Activated T-cell treated with anti-CD3 and anti-CD28 coated beads, Interleukin-2, amount 50 U/mL, for 48 hours (primary cell): ENCODE measurements around the gene ALDH2.
A peak's percentile ranks its signal among the peaks of the same experiment; 100 is the strongest.
"Not testable (repeated sequence)": the region's sequence is repeated elsewhere in the genome, so short reads cannot be mapped to it uniquely, and the experiment has no call there.

Source experiments
- DNase-seq, 2 experiments: peaks; one replicate each; pipeline ENCODE4 v3.0.0-alpha.2; 2020

Gene ALDH2

GRCh38 chr12:111766608-111767361, at the start of gene ALDH2:
Gene ALDH2 (plus strand): TSS chr12:111766933. CDS start chr12:111766983, 50 bp downstream.
- peak; percentile 57 to 62 for DNase-seq

GRCh38 chr12:111719316-111719715, 47.4 kb upstream of the ALDH2 start:
- not testable (repeated sequence) for DNase-seq

- no peak for DNase-seq
Observed at GRCh38 chr12:111720457-111720856, 46.3 kb upstream of the ALDH2 start.

- DNase-seq = not testable (repeated sequence)
Observed at GRCh38 chr12:111723646-111724360, 42.9 kb upstream of the ALDH2 start.

- DNase-seq = no peak
Observed at GRCh38 chr12:111728795-111729194, 37.9 kb upstream of the ALDH2 start.

- no peak for DNase-seq
Observed at GRCh38 chr12:111730420-111730819, 36.3 kb upstream of the ALDH2 start.

- DNase-seq = no peak
Observed at GRCh38 chr12:111732786-111733185, 33.9 kb upstream of the ALDH2 start.

GRCh38 chr12:111733340-111733915, 33.3 kb upstream of the ALDH2 start:
- no peak for DNase-seq

- not testable (repeated sequence) for DNase-seq
Observed at GRCh38 chr12:111739524-111739923, 27.2 kb upstream of the ALDH2 start.

GRCh38 chr12:111741235-111741812, 25.4 kb upstream of the ALDH2 start:
- DNase-seq = no peak

- DNase-seq = no peak
Observed at GRCh38 chr12:111745211-111745610, 21.5 kb upstream of the ALDH2 start.

GRCh38 chr12:111747333-111747732, 19.4 kb upstream of the ALDH2 start:
- no peak for DNase-seq

GRCh38 chr12:111748151-111748672, 18.5 kb upstream of the ALDH2 start:
- DNase-seq = no peak

- DNase-seq = no peak
Observed at GRCh38 chr12:111748867-111749266, 17.9 kb upstream of the ALDH2 start.

- DNase-seq = no peak
Observed at GRCh38 chr12:111749391-111749790, 17.3 kb upstream of the ALDH2 start.

- no peak for DNase-seq
Observed at GRCh38 chr12:111753144-111753881, 13.4 kb upstream of the ALDH2 start.

GRCh38 chr12:111754671-111755070, 12.1 kb upstream of the ALDH2 start:
- DNase-seq = no peak

GRCh38 chr12:111756196-111756595, 10.5 kb upstream of the ALDH2 start:
- DNase-seq = no peak

GRCh38 chr12:111756681-111757080, 10.1 kb upstream of the ALDH2 start:
- DNase-seq = no peak

- DNase-seq = no peak
Observed at GRCh38 chr12:111757361-111758119, 9.2 kb upstream of the ALDH2 start.

- DNase-seq = no peak
Observed at GRCh38 chr12:111758120-111758561, 8.6 kb upstream of the ALDH2 start.

- no peak for DNase-seq
Observed at GRCh38 chr12:111759271-111759670, 7.5 kb upstream of the ALDH2 start.
